Measurements from ENCODE around the gene ARID5B. TPM values are rescaled to one million over a fixed set of nuclear protein-coding genes. Genes with fewer than 3 reads are reported as not detected.
"Not testable (repeated sequence)": the region's sequence is repeated elsewhere in the genome, so short reads cannot be mapped to it uniquely, and the experiment has no call there.

The ARID5B gene
- polyA plus RNA-seq (ENCODE audit: insufficient read length) = 55.4 TPM
- long read RNA-seq, donor 1, transcript ARID5B-202 (7 exons, 3,141 nt) = major isoform, 7 of 29 reads
- long read RNA-seq, donor 1, partial matches to known transcripts = 22 of 29 reads
- long read RNA-seq, donor 1, other reads (novel, unspliced or antisense) = 0 of 29 reads
- long read RNA-seq, donor 2, full-length matches to known transcripts = 4 of 24 reads
- long read RNA-seq, donor 2, partial matches to known transcripts = 20 of 24 reads
- long read RNA-seq, donor 2, other reads (novel, unspliced or antisense) = 0 of 24 reads
- long read RNA-seq, donor 3, full-length matches to known transcripts = 8 of 28 reads
- long read RNA-seq, donor 3, partial matches to known transcripts = 20 of 28 reads
- long read RNA-seq, donor 3, other reads (novel, unspliced or antisense) = 0 of 28 reads
- long read RNA-seq, donor 4 = 0 reads
- long read RNA-seq, donor 5, full-length matches to known transcripts = 5 of 5 reads
- long read RNA-seq, donor 5, partial matches to known transcripts = 0 of 5 reads
- long read RNA-seq, donor 5, other reads (novel, unspliced or antisense) = 0 of 5 reads
- long read RNA-seq, donor 6, full-length matches to known transcripts = 2 of 2 reads
- long read RNA-seq, donor 6, partial matches to known transcripts = 0 of 2 reads
- long read RNA-seq, donor 6, other reads (novel, unspliced or antisense) = 0 of 2 reads
- long read RNA-seq, donor 7, full-length matches to known transcripts = 4 of 15 reads
- long read RNA-seq, donor 7, partial matches to known transcripts = 11 of 15 reads
- long read RNA-seq, donor 7, other reads (novel, unspliced or antisense) = 0 of 15 reads
- long read RNA-seq, donor 8, partial matches to known transcripts = 0 of 2 reads
- long read RNA-seq, donor 8, other reads (novel, unspliced or antisense) = 0 of 2 reads

GRCh38 chr10:61900829-61901792 lies at the start of gene ARID5B:
Gene ARID5B (plus strand): TSS chr10:61901699. CDS start chr10:61901710, 11 bp downstream.
- DNase-seq = peak; percentile 78

GRCh38 chr10:61852261-61852660 lies 49.2 kb upstream of the ARID5B start:
- no peak for DNase-seq

- no peak for DNase-seq
Measured at GRCh38 chr10:61855771-61856170, 45.7 kb upstream of the ARID5B start.

- no peak for DNase-seq
Measured at GRCh38 chr10:61857746-61858145, 43.8 kb upstream of the ARID5B start.

GRCh38 chr10:61859786-61860185 lies 41.7 kb upstream of the ARID5B start:
- no peak for DNase-seq

- no peak for DNase-seq
Measured at GRCh38 chr10:61860964-61861758, 40.3 kb upstream of the ARID5B start.

- DNase-seq = no peak
Measured at GRCh38 chr10:61863981-61864380, 37.5 kb upstream of the ARID5B start.

GRCh38 chr10:61866700-61867368 lies 34.7 kb upstream of the ARID5B start:
- DNase-seq = no peak

- not testable (repeated sequence) for DNase-seq
Measured at GRCh38 chr10:61867374-61867773, 34.1 kb upstream of the ARID5B start.

- DNase-seq = not testable (repeated sequence)
Measured at GRCh38 chr10:61867817-61868216, 33.7 kb upstream of the ARID5B start.

GRCh38 chr10:61869041-61869675 lies 32.3 kb upstream of the ARID5B start:
- no peak for DNase-seq

- DNase-seq = peak; percentile 42
Measured at GRCh38 chr10:61869774-61870525, 31.5 kb upstream of the ARID5B start.

GRCh38 chr10:61870526-61870895 lies 31.0 kb upstream of the ARID5B start:
- no peak for DNase-seq

- no peak for DNase-seq
Measured at GRCh38 chr10:61871487-61871886, 30.0 kb upstream of the ARID5B start.

GRCh38 chr10:61877887-61878739 lies 23.4 kb upstream of the ARID5B start:
- no peak for DNase-seq

GRCh38 chr10:61878740-61879068 lies 22.8 kb upstream of the ARID5B start:
- DNase-seq = no peak

- no peak for DNase-seq
Measured at GRCh38 chr10:61882621-61883370, 18.7 kb upstream of the ARID5B start.
